Duodenal mucosa (tissue), 2 donors: Measurements from ENCODE around the gene CEP170B.

Experiments used
- H3K27ac ChIP-seq: one replicate; pipeline ENCODE4 v1.7.0; 2013; ENCODE audit warnings: low read depth, low read length
- H3K27me3 ChIP-seq, 2 donors: one replicate each; pipeline ENCODE4 v1.7.0; 2013; ENCODE audit warnings: low read length in 2 of 2, control low read depth in 1 of 2; ENCODE audit not compliant: insufficient read depth in 2 of 2, control insufficient read depth in 1 of 2
- H3K36me3 ChIP-seq, 2 donors: one replicate each; pipeline ENCODE4 v1.7.0; 2013; ENCODE audit warnings: low read length in 2 of 2, control low read depth in 1 of 2; ENCODE audit not compliant: insufficient read depth in 2 of 2, control insufficient read depth in 1 of 2
- H3K4me1 ChIP-seq, 2 donors: one replicate each; pipeline ENCODE4 v1.7.0; 2013; ENCODE audit warnings: low read length in 2 of 2, control low read depth in 1 of 2; ENCODE audit not compliant: insufficient read depth in 2 of 2, control insufficient read depth in 1 of 2
- H3K4me3 ChIP-seq, 2 donors: one replicate each; pipeline ENCODE4 v1.7.0; 2013; ENCODE audit warnings: low read length in 2 of 2, low read depth in 1 of 2
- H3K9ac ChIP-seq, 2 donors: one replicate each; pipeline ENCODE4 v1.7.0; 2013; ENCODE audit warnings: low read length in 2 of 2, low read depth in 1 of 2
- H3K9me3 ChIP-seq, 2 donors: one replicate each; pipeline ENCODE4 v1.7.0; 2013; ENCODE audit warnings: low read length in 2 of 2, control low read depth in 1 of 2; ENCODE audit not compliant: control insufficient read depth in 1 of 2

CEP170B gene

GRCh38 chr14:104874110-104874531 is 9.1 kb downstream of the CEP170B start:
- H3K4me1 ChIP-seq: peaks cover 0 to 6% of the 10 kb centered on the region in 2 donors
- H3K9me3 ChIP-seq: no peaks in the 10 kb centered on the region
- H3K27me3 ChIP-seq: no peaks in the 10 kb centered on the region
- H3K4me3 ChIP-seq: no peak overlapping the region
- H3K9ac ChIP-seq: no peak overlapping the region
- no peak overlapping the region for H3K27ac ChIP-seq
- peaks cover 0 to 18% of the 10 kb centered on the region in 2 donors for H3K36me3 ChIP-seq

GRCh38 chr14:104874571-104875411 is 9.7 kb downstream of the CEP170B start:
- H3K9ac ChIP-seq: no peak overlapping the region
- no peak overlapping the region for H3K4me3 ChIP-seq
- peaks cover 0 to 6% of the 10 kb centered on the region in 2 donors for H3K4me1 ChIP-seq
- no peak overlapping the region for H3K27ac ChIP-seq
- no peaks in the 10 kb centered on the region for H3K9me3 ChIP-seq
- no peaks in the 10 kb centered on the region for H3K27me3 ChIP-seq
- H3K36me3 ChIP-seq: peaks cover 0 to 15% of the 10 kb centered on the region in 2 donors

DNA sequence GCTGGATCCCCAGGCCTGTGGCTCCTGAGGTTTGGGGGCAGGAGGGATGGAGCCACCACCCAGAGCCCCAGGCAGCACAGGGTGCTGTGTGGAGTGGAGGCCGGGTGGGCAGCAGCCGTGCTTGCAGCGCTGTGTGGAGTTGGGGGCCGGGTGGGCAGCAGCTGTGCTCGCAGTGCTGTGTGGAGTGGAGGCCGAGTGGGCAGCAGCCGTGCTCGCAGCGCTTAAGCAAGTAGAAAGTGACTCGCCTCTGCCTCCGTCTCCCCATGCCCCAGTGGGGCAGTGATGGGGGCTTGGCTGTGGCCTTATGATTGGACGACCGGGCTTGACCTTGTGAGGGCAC is 10.3 kb downstream of the CEP170B start:
- H3K27me3 ChIP-seq: no peaks in the 10 kb centered on the region
- H3K9me3 ChIP-seq: no peaks in the 10 kb centered on the region
- H3K4me1 ChIP-seq: peaks cover 0 to 6% of the 10 kb centered on the region in 2 donors
- peaks cover 1 to 21% of the 10 kb centered on the region in 2 donors for H3K36me3 ChIP-seq
- H3K27ac ChIP-seq: no peak overlapping the region
- H3K4me3 ChIP-seq: no peak overlapping the region
- no peak overlapping the region for H3K9ac ChIP-seq

GRCh38 chr14:104875811-104876210 is 10.7 kb downstream of the CEP170B start:
- no peaks in the 10 kb centered on the region for H3K9me3 ChIP-seq
- no peak overlapping the region for H3K27ac ChIP-seq
- H3K9ac ChIP-seq: no peak overlapping the region
- no peaks in the 10 kb centered on the region for H3K27me3 ChIP-seq
- peaks cover 5 to 26% of the 10 kb centered on the region in 2 donors for H3K36me3 ChIP-seq
- H3K4me3 ChIP-seq: no peak overlapping the region
- peaks cover 0 to 6% of the 10 kb centered on the region in 2 donors for H3K4me1 ChIP-seq

DNA sequence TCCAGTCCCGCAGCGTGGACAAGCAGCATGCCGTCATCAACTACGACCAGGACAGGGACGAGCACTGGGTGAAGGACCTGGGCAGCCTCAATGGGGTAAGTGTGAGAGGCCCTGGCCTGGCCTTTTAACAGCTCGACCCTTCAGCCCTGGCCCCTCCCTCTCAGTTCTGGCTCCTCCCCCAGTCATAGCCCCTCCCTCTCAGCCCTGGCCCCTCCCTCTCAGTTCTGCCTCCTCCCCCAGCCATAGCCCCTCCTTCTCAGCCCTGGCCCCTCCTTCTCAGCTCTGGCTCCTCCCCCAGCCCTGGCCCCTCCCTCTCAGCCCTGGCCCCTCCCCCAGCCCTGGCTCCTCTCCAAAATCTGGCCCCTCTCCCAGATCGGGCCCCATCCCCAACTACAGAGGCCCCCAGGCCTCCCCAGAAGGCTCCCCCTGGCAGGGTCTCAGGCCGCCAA is 11.2 kb downstream of the CEP170B start:
- Histone ChIP-seq H3K4me3 (no peak overlapping the region), H3K9ac (no peak overlapping the region), H3K9me3 (no peaks in the 10 kb centered on the region), H3K27me3 (no peaks in the 10 kb centered on the region), H3K36me3 (peaks cover 6 to 27% of the 10 kb centered on the region in 2 donors), H3K27ac (no peak overlapping the region), H3K4me1 (peaks cover 0 to 6% of the 10 kb centered on the region in 2 donors)

- H3K36me3 ChIP-seq: peaks cover 6 to 30% of the 10 kb centered on the region in 2 donors
- no peak overlapping the region for H3K27ac ChIP-seq
These were observed 12.2 kb downstream of the CEP170B start for GRCh38 chr14:104877066-104877805.

DNA sequence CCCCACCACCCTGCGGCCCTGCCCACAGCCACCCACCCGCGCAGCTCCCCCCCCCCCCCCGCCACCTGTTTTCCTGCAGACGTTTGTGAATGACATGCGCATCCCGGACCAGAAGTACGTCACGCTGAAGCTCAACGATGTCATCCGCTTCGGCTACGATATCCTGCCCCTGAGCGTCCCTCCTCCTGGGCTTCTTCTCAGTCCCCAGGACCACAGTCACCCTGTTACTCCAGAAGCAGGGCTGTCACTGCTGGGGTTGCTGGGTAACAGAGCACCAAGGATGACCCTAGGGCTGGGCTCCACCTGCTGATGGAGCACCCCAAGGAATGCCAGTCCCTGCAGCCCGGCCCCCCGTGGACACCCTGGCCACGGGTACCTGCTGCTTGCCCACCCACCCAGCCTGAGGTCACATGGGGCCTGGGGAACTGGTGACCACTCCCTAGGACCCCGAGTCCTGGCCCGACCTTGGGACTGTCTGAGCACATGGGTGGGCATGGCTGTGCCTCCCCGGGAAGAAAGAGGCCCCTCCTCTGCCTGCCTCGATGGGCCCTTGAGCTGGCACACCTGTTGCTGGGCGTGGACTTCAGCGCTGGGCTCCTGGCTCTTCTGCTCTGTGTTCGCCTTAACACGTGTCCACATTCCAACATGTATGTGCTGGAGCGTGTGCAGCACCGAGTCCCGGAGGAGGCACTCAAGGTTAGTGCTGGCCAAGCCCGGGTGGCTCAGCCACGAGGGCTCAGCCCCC is 12.9 kb downstream of the CEP170B start:
- no peaks in the 10 kb centered on the region for H3K9me3 ChIP-seq
- H3K27me3 ChIP-seq: no peaks in the 10 kb centered on the region
- H3K36me3 ChIP-seq: peaks cover 6 to 34% of the 10 kb centered on the region in 2 donors
- peaks cover 0 to 3% of the 10 kb centered on the region in 2 donors for H3K4me1 ChIP-seq
- H3K9ac ChIP-seq: no peak overlapping the region
- no peak overlapping the region for H3K4me3 ChIP-seq
- H3K27ac ChIP-seq: no peak overlapping the region

More at GRCh38 chr14:104877066-104877805, 12.2 kb downstream of the CEP170B start:
- Histone ChIP-seq H3K27me3 (no peaks in the 10 kb centered on the region), H3K9me3 (no peaks in the 10 kb centered on the region), H3K9ac (no peak overlapping the region), H3K4me1 (peaks cover 0 to 7% of the 10 kb centered on the region in 2 donors), H3K4me3 (no peak overlapping the region)

DNA sequence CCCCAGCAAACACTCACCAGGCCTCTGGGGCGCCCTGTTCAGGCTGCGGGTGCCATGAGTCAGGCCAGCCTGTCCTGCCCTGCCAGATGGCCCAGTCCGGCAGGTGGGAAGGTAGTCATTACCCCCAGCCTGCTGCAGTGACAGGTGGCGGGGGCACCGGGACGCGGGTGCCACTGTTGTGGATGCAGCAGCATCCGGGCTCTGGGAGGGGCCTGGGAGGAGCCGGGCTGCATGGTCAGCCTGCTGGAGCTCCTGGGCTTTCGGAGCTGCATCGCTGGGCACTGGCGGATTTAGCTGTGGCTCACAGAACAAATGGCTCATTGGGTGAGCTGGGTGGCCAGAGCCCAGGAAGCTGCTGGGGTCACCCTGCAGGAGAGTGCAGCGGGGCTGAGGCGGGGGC is 13.5 kb downstream of the CEP170B start:
- no peaks in the 10 kb centered on the region for H3K27me3 ChIP-seq
- H3K9me3 ChIP-seq: no peaks in the 10 kb centered on the region
- H3K36me3 ChIP-seq: peaks cover 6 to 39% of the 10 kb centered on the region in 2 donors
- peaks cover 0 to 3% of the 10 kb centered on the region in 2 donors for H3K4me1 ChIP-seq
- no peak overlapping the region for H3K4me3 ChIP-seq
- no peak overlapping the region for H3K27ac ChIP-seq
- H3K9ac ChIP-seq: no peak overlapping the region

DNA sequence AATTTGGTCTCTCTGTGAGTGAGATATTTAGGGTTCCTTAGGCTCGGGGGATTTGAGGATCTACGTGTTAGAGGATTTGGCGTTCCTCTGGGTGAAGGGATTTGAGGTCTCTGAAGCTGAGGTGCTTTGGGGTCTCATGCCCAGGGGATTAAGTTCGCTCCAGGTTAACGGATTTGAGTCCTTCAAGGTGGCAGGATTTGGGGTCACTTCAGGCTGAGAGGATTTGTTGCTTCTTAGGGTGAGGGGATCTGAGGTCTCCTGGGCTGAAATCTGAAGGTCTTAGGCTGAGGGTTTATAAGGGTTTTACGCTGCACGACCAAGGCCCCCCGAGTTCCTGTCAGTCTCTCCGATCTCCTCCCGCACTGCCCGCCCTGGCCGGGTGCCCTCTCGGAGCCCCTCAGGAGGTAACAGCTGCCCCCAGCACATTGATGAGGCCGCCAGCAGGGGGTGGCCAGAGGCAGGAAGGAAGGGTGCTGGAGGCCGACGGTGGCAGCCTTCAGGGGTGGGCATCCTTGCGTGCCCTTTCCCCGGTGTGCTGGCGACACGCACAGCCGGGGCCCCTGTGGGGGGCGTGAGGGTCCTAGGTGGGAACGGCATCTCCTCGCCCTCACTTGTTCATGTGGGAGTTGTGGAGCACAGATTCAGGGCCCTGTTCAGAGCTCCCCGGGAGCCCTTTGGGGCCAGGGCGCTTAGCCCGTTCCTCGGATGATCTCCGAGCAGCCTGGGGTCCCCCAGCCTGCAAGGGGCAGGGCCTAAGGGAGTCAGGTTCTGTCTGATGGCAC is 14.3 kb downstream of the CEP170B start:
- no peak overlapping the region for H3K9ac ChIP-seq
- peaks cover 0 to 3% of the 10 kb centered on the region in 2 donors for H3K4me1 ChIP-seq
- no peaks in the 10 kb centered on the region for H3K9me3 ChIP-seq
- H3K27ac ChIP-seq: no peak overlapping the region
- peaks cover 6 to 39% of the 10 kb centered on the region in 2 donors for H3K36me3 ChIP-seq
- H3K27me3 ChIP-seq: no peaks in the 10 kb centered on the region
- no peak overlapping the region for H3K4me3 ChIP-seq
